ENCODE data around the gene ATP11B.

Gene ATP11B

DNA sequence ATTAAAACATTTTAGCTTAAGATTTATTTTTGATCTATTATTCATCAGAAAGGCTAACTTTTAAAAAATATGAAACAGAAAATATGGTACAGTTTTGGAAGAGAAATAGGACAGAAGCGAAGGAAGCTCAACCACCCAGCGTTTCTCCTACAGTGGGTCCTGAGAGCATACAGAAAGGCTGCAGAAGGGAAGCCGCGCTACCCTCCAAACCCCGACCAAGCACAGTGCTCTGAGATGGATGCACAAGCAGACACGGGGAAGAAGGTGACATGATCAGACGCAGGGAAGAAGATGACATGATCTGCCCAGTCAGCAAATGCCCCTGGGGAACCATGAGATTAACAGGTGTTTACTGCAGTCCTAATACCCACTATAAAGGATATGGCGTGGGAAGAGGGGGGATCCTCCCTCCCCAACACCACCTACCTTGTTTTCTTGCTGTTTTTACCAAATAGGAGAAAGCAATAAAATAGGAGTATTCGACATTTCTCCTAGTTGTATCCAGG, 172.6 kb downstream of the ATP11B start:
- Histone ChIP-seq H2BK5ac (ENCODE audit: low read depth, low read length, poor library complexity, severe bottlenecking) (no peak overlapping the region), H2BK15ac (ENCODE audit: low read depth, poor library complexity, severe bottlenecking) (no peak overlapping the region), H2AK5ac (ENCODE audit: low read length, severe bottlenecking) (no peak overlapping the region), H3K27me3 (ENCODE audit: control insufficient read depth in 1 of 2, insufficient read depth in 1 of 2, low read length in 2 of 2) (no peaks in the 10 kb centered on the region), H2BK120ac (ENCODE audit: low read depth, low read length) (no peak overlapping the region), H3K4me1 (ENCODE audit: control insufficient read depth, insufficient read depth, low read depth, low read length) (peaks cover 3% of the 10 kb centered on the region), H3K14ac (ENCODE audit: low read length in 2 of 2) (no peak overlapping the region), H3K23ac (ENCODE audit: low read length in 2 of 2) (no peak overlapping the region), H2BK12ac (ENCODE audit: low read length in 2 of 2) (no peak overlapping the region), H4K8ac (ENCODE audit: low read length) (no peak overlapping the region), H3K4me2 (ENCODE audit: low read length, poor library complexity, severe bottlenecking) (no peak overlapping the region), H3K9ac (ENCODE audit: low read length) (no peak overlapping the region), H3K4me3 (ENCODE audit: insufficient read depth in 1 of 2, low read depth in 1 of 2, low read length in 2 of 2) (no peak overlapping the region), H3K36me3 (ENCODE audit: control insufficient read depth in 1 of 2, insufficient read depth in 2 of 2, low read depth in 1 of 2, low read length in 2 of 2) (peaks cover 3 to 28% of the 10 kb centered on the region in 2 experiments), H2AFZ (ENCODE audit: low read depth, low read length) (no peak overlapping the region), H3K18ac (ENCODE audit: low read depth in 1 of 2, low read length in 2 of 2) (no peak overlapping the region), H3K79me1 (replicated peaks; ENCODE audit: low read length, poor library complexity, severe bottlenecking) (peaks cover 12% of the 10 kb centered on the region), H4K91ac (ENCODE audit: low read length) (no peak overlapping the region), H3K9me3 (ENCODE audit: control insufficient read depth, low read length) (no peaks in the 10 kb centered on the region), H3K27ac (ENCODE audit: low read length, poor library complexity, severe bottlenecking) (no peak overlapping the region), H3K4ac (ENCODE audit: low read depth in 1 of 2, low read length in 2 of 2) (no peak overlapping the region)
- DNase-seq = no peak
- WGBS = 95% methylated on average over 9 of the region's 9 CpGs

DNA sequence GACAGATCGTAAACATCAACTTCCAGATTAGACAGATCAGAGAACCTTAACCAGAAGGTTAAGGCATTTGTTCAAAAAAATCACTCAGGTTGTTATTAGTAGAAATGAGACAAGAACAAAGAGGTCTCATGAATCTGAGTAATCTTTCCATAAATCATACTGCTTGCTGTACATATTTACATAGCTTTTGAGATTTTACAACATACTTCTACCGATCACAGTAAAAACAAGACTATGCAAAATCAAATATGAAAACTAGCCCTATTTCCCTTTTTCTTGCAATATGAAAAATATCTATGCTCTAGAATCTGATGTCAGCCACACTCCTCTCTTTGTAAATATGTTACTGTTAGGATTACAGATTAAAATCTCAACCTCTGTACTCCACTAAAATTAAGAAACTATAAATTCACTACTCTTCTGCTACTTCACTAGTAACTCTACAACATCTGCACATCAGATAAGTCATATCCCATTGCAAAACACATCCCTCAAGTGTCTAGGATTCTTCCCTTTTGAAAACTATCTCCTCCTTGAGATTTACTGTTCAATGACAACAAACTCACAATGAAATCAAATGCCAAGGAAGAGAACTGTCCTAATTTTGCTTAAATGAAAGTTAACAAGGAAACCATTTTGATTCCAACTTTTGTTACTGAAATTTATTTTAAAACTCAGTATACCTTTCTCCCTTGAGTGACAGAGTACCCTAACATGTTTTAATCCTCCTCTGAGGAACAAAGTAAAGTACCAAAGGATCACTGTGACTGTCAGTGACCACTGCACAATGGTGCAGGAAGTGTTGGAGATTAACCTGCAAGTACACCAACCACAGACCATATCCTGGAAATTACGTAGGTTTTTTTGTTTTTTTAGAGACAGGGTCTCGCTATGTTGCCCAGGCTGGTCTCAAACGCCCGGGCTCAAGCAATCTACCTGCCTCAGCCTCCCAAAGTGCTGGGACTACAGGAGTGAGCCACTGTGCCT, 174.2 kb downstream of the ATP11B start:
- H2AFZ ChIP-seq (ENCODE audit: low read depth, low read length) = no peak overlapping the region
- no peak overlapping the region for H3K4me2 ChIP-seq (ENCODE audit: low read length, poor library complexity, severe bottlenecking)
- no peaks in the 10 kb centered on the region for H3K27me3 ChIP-seq (ENCODE audit: control insufficient read depth in 1 of 2, insufficient read depth in 1 of 2, low read length in 2 of 2)
- H3K18ac ChIP-seq (ENCODE audit: low read depth in 1 of 2, low read length in 2 of 2) = no peak overlapping the region
- no peak overlapping the region for H4K91ac ChIP-seq (ENCODE audit: low read length)
- no peak overlapping the region for H3K14ac ChIP-seq (ENCODE audit: low read length in 2 of 2)
- H3K4ac ChIP-seq (ENCODE audit: low read depth in 1 of 2, low read length in 2 of 2) = no peak overlapping the region
- no peak for DNase-seq
- H3K23ac ChIP-seq (ENCODE audit: low read length in 2 of 2) = no peak overlapping the region
- peaks cover 8% of the 10 kb centered on the region for H3K79me1 ChIP-seq (replicated peaks; ENCODE audit: low read length, poor library complexity, severe bottlenecking)
- H3K27ac ChIP-seq (ENCODE audit: low read length, poor library complexity, severe bottlenecking) = no peak overlapping the region
- H2BK5ac ChIP-seq (ENCODE audit: low read depth, low read length, poor library complexity, severe bottlenecking) = no peak overlapping the region
- H2BK120ac ChIP-seq (ENCODE audit: low read depth, low read length) = no peak overlapping the region
- WGBS = 95% methylated on average over 5 of the region's 6 CpGs
- no peak overlapping the region for H3K4me3 ChIP-seq (ENCODE audit: insufficient read depth in 1 of 2, low read depth in 1 of 2, low read length in 2 of 2)
- peaks cover 10% of the 10 kb centered on the region for H3K4me1 ChIP-seq (ENCODE audit: control insufficient read depth, insufficient read depth, low read depth, low read length)
- H3K36me3 ChIP-seq (ENCODE audit: control insufficient read depth in 1 of 2, insufficient read depth in 2 of 2, low read depth in 1 of 2, low read length in 2 of 2) = peaks cover 3 to 13% of the 10 kb centered on the region in 2 experiments
- H3K9ac ChIP-seq (ENCODE audit: low read length) = no peak overlapping the region
- H2BK12ac ChIP-seq (ENCODE audit: low read length in 2 of 2) = no peak overlapping the region
- H2BK15ac ChIP-seq (ENCODE audit: low read depth, poor library complexity, severe bottlenecking) = no peak overlapping the region
- no peaks in the 10 kb centered on the region for H3K9me3 ChIP-seq (ENCODE audit: control insufficient read depth, low read length)
- no peak overlapping the region for H4K8ac ChIP-seq (ENCODE audit: low read length)
- H2AK5ac ChIP-seq (ENCODE audit: low read length, severe bottlenecking) = no peak overlapping the region

DNA sequence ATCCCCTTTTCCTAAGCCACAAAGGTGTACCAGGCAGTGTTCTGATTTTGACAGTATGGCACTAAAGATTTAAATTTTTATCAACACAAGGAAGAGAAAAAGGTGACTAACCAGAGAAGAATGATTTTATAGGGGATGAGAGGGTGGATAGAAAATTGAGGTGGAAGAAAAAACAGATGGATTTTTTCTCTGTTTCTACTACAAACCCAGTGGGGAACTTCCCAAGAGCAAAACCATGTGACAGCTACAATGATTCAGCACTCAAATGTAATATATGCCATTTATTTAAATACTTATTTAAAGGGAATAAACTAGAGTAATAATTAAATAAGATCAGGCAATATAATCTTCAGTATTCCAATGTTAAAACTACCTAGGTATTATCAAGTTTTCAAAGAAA, 176.0 kb downstream of the ATP11B start:
- Histone ChIP-seq H2BK5ac (ENCODE audit: low read depth, low read length, poor library complexity, severe bottlenecking) (no peak overlapping the region), H3K9ac (ENCODE audit: low read length) (peak overlapping the region; percentile 78), H3K4me3 (ENCODE audit: insufficient read depth in 1 of 2, low read depth in 1 of 2, low read length in 2 of 2) (no peak overlapping the region), H3K14ac (ENCODE audit: low read length in 2 of 2) (no peak overlapping the region), H3K23ac (ENCODE audit: low read length in 2 of 2) (no peak overlapping the region), H3K79me1 (replicated peaks; ENCODE audit: low read length, poor library complexity, severe bottlenecking) (peaks cover 5% of the 10 kb centered on the region), H2AFZ (ENCODE audit: low read depth, low read length) (no peak overlapping the region), H3K4ac (ENCODE audit: low read depth in 1 of 2, low read length in 2 of 2) (no peak overlapping the region), H3K27ac (ENCODE audit: low read length, poor library complexity, severe bottlenecking) (peak overlapping the region; percentile 65), H4K8ac (ENCODE audit: low read length) (no peak overlapping the region), H3K27me3 (ENCODE audit: control insufficient read depth in 1 of 2, insufficient read depth in 1 of 2, low read length in 2 of 2) (no peaks in the 10 kb centered on the region), H2BK15ac (ENCODE audit: low read depth, poor library complexity, severe bottlenecking) (no peak overlapping the region), H3K4me1 (ENCODE audit: control insufficient read depth, insufficient read depth, low read depth, low read length) (peaks cover 13% of the 10 kb centered on the region), H2AK5ac (ENCODE audit: low read length, severe bottlenecking) (no peak overlapping the region), H3K36me3 (ENCODE audit: control insufficient read depth in 1 of 2, insufficient read depth in 2 of 2, low read depth in 1 of 2, low read length in 2 of 2) (peaks cover 0 to 3% of the 10 kb centered on the region in 2 experiments), H2BK12ac (ENCODE audit: low read length in 2 of 2) (no peak overlapping the region), H4K91ac (ENCODE audit: low read length) (no peak overlapping the region), H3K18ac (ENCODE audit: low read depth in 1 of 2, low read length in 2 of 2) (no peak overlapping the region), H2BK120ac (ENCODE audit: low read depth, low read length) (no peak overlapping the region), H3K4me2 (ENCODE audit: low read length, poor library complexity, severe bottlenecking) (no peak overlapping the region), H3K9me3 (ENCODE audit: control insufficient read depth, low read length) (no peaks in the 10 kb centered on the region)
- DNase-seq = peak; percentile 54

DNA sequence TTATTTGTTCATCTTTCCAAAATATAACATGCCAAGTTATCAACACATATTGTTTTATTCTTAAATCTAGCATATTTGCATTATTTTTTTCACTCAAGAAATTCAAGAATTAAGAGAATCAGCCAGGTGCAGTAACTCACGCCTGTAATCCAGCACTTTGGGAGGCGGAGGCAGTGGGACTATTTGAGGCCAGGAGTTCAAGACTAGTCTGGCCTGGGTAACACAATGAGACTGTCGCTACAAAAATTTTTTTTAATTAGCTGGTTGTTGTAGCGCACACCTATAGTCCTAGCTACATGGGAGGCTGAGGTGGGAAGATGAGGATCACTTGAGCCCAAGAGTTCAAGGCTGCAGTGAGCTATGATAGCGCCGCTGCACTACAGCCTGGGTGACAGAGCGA, 176.5 kb downstream of the ATP11B start:
- no peaks in the 10 kb centered on the region for H3K9me3 ChIP-seq (ENCODE audit: control insufficient read depth, low read length)
- H3K79me1 ChIP-seq (replicated peaks; ENCODE audit: low read length, poor library complexity, severe bottlenecking) = peaks cover 5% of the 10 kb centered on the region
- H2BK15ac ChIP-seq (ENCODE audit: low read depth, poor library complexity, severe bottlenecking) = no peak overlapping the region
- no peak overlapping the region for H3K4me2 ChIP-seq (ENCODE audit: low read length, poor library complexity, severe bottlenecking)
- H3K27me3 ChIP-seq (ENCODE audit: control insufficient read depth in 1 of 2, insufficient read depth in 1 of 2, low read length in 2 of 2) = no peaks in the 10 kb centered on the region
- no peak overlapping the region for H2BK12ac ChIP-seq (ENCODE audit: low read length in 2 of 2)
- WGBS = 93% methylated on average over 4 of the region's 7 CpGs
- H4K91ac ChIP-seq (ENCODE audit: low read length) = no peak overlapping the region
- H3K9ac ChIP-seq (ENCODE audit: low read length) = peak overlapping the region; percentile 78
- H3K23ac ChIP-seq (ENCODE audit: low read length in 2 of 2) = no peak overlapping the region
- H2AFZ ChIP-seq (ENCODE audit: low read depth, low read length) = no peak overlapping the region
- H3K4me3 ChIP-seq (ENCODE audit: insufficient read depth in 1 of 2, low read depth in 1 of 2, low read length in 2 of 2) = no peak overlapping the region
- no peak overlapping the region for H2BK120ac ChIP-seq (ENCODE audit: low read depth, low read length)
- H3K14ac ChIP-seq (ENCODE audit: low read length in 2 of 2) = no peak overlapping the region
- H4K8ac ChIP-seq (ENCODE audit: low read length) = no peak overlapping the region
- no peak for DNase-seq
- H2BK5ac ChIP-seq (ENCODE audit: low read depth, low read length, poor library complexity, severe bottlenecking) = no peak overlapping the region
- peaks cover 0 to 3% of the 10 kb centered on the region in 2 experiments for H3K36me3 ChIP-seq (ENCODE audit: control insufficient read depth in 1 of 2, insufficient read depth in 2 of 2, low read depth in 1 of 2, low read length in 2 of 2)
- H3K18ac ChIP-seq (ENCODE audit: low read depth in 1 of 2, low read length in 2 of 2) = no peak overlapping the region
- peaks cover 13% of the 10 kb centered on the region for H3K4me1 ChIP-seq (ENCODE audit: control insufficient read depth, insufficient read depth, low read depth, low read length)
- H2AK5ac ChIP-seq (ENCODE audit: low read length, severe bottlenecking) = peak overlapping the region; percentile 99
- no peak overlapping the region for H3K4ac ChIP-seq (ENCODE audit: low read depth in 1 of 2, low read length in 2 of 2)
- peak overlapping the region; percentile 17 for H3K27ac ChIP-seq (ENCODE audit: low read length, poor library complexity, severe bottlenecking)
